T-helper 2 cell treated with Interferon-gamma antibody and Interleukin-4, amounts not matched to agents 5 μg/mL and 100 μg/mL, for 36 hours (primary cell): ENCODE results near the gene USP6NL.

Experiments
- DNase-seq: peaks from one replicate; pipeline ENCODE4 v3.0.0; 2021; ENCODE audit warnings: low spot score
- H3K27ac Mint-ChIP-seq: one replicate; pipeline ENCODE4 v1.8.0; 2021; ENCODE audit warnings: mild to moderate bottlenecking, mixed read lengths
- H3K27me3 Mint-ChIP-seq: one replicate; pipeline ENCODE4 v1.8.0; 2021; ENCODE audit warnings: low read depth, mixed read lengths
- H3K36me3 Mint-ChIP-seq: one replicate; pipeline ENCODE4 v1.8.0; 2021; ENCODE audit warnings: low read depth, mixed read lengths
- H3K4me1 Mint-ChIP-seq: one replicate; pipeline ENCODE4 v1.8.0; 2021; ENCODE audit warnings: low read depth, mixed read lengths
- H3K4me3 Mint-ChIP-seq: one replicate; pipeline ENCODE4 v1.8.0; 2022; ENCODE audit warnings: mild to moderate bottlenecking, moderate library complexity, mixed read lengths
- H3K9me3 Mint-ChIP-seq: one replicate; pipeline ENCODE4 v1.8.0; 2021; ENCODE audit warnings: mixed read lengths

Gene USP6NL

GRCh38 chr10:11516431-11516746 lies 95.1 kb downstream of the USP6NL start:
- no peak overlapping the region for H3K4me3 Mint-ChIP-seq
- H3K4me1 Mint-ChIP-seq = peaks cover 8% of the 10 kb centered on the region
- H3K27ac Mint-ChIP-seq = no peak overlapping the region
- no peaks in the 10 kb centered on the region for H3K9me3 Mint-ChIP-seq
- no peaks in the 10 kb centered on the region for H3K36me3 Mint-ChIP-seq
- peaks cover 32% of the 10 kb centered on the region for H3K27me3 Mint-ChIP-seq
- DNase-seq = no peak

- Mint-ChIP-seq H3K4me3 (no peak overlapping the region), H3K9me3 (no peaks in the 10 kb centered on the region), H3K36me3 (no peaks in the 10 kb centered on the region), H3K4me1 (peaks cover 8% of the 10 kb centered on the region), H3K27ac (no peak overlapping the region), H3K27me3 (peaks cover 34% of the 10 kb centered on the region)
- no peak for DNase-seq
Measured at GRCh38 chr10:11515596-11516430, 95.6 kb downstream of the USP6NL start.

- Mint-ChIP-seq H3K4me3 (no peak overlapping the region), H3K27me3 (peaks cover 30% of the 10 kb centered on the region), H3K36me3 (no peaks in the 10 kb centered on the region), H3K4me1 (peaks cover 8% of the 10 kb centered on the region), H3K9me3 (no peaks in the 10 kb centered on the region), H3K27ac (no peak overlapping the region)
- no peak for DNase-seq
Measured at GRCh38 chr10:11513727-11514126, 97.7 kb downstream of the USP6NL start.

- Mint-ChIP-seq H3K4me1 (peaks cover 8% of the 10 kb centered on the region), H3K36me3 (no peaks in the 10 kb centered on the region), H3K9me3 (no peaks in the 10 kb centered on the region), H3K4me3 (no peak overlapping the region), H3K27ac (no peak overlapping the region), H3K27me3 (peaks cover 31% of the 10 kb centered on the region)
- no peak for DNase-seq
Measured at GRCh38 chr10:11512596-11512995, 98.9 kb downstream of the USP6NL start.

GRCh38 chr10:11511321-11511720 lies 100.1 kb downstream of the USP6NL start:
- Mint-ChIP-seq H3K4me3 (no peak overlapping the region), H3K36me3 (no peaks in the 10 kb centered on the region), H3K27ac (no peak overlapping the region), H3K9me3 (no peaks in the 10 kb centered on the region), H3K4me1 (peaks cover 4% of the 10 kb centered on the region), H3K27me3 (peaks cover 27% of the 10 kb centered on the region)
- DNase-seq = no peak

- Mint-ChIP-seq H3K27ac (no peak overlapping the region), H3K9me3 (no peaks in the 10 kb centered on the region), H3K4me1 (peaks cover 4% of the 10 kb centered on the region), H3K4me3 (no peak overlapping the region), H3K36me3 (no peaks in the 10 kb centered on the region), H3K27me3 (peaks cover 29% of the 10 kb centered on the region)
- DNase-seq = no peak
Measured at GRCh38 chr10:11510736-11511135, 100.7 kb downstream of the USP6NL start.

- no peaks in the 10 kb centered on the region for H3K36me3 Mint-ChIP-seq
- H3K27ac Mint-ChIP-seq = no peak overlapping the region
- no peaks in the 10 kb centered on the region for H3K9me3 Mint-ChIP-seq
- no peak overlapping the region for H3K4me3 Mint-ChIP-seq
- peaks cover 30% of the 10 kb centered on the region for H3K27me3 Mint-ChIP-seq
- peaks cover under 1% of the 10 kb centered on the region for H3K4me1 Mint-ChIP-seq
- no peak for DNase-seq
Measured at GRCh38 chr10:11510281-11510680, 101.2 kb downstream of the USP6NL start.

- Mint-ChIP-seq H3K4me3 (no peak overlapping the region), H3K27me3 (peaks cover 31% of the 10 kb centered on the region), H3K4me1 (no peaks in the 10 kb centered on the region), H3K27ac (no peak overlapping the region), H3K9me3 (no peaks in the 10 kb centered on the region), H3K36me3 (no peaks in the 10 kb centered on the region)
- DNase-seq = no peak
Measured at GRCh38 chr10:11509036-11509435, 102.4 kb downstream of the USP6NL start.

- Mint-ChIP-seq H3K27me3 (peaks cover 24% of the 10 kb centered on the region), H3K9me3 (no peaks in the 10 kb centered on the region), H3K4me1 (no peaks in the 10 kb centered on the region), H3K36me3 (no peaks in the 10 kb centered on the region), H3K27ac (no peak overlapping the region), H3K4me3 (no peak overlapping the region)
- DNase-seq = no peak
Measured at GRCh38 chr10:11506247-11506789, 105.1 kb downstream of the USP6NL start.

- no peak overlapping the region for H3K4me3 Mint-ChIP-seq
- peaks cover 23% of the 10 kb centered on the region for H3K27me3 Mint-ChIP-seq
- DNase-seq = no peak
- H3K4me1 Mint-ChIP-seq = peaks cover under 1% of the 10 kb centered on the region
- H3K27ac Mint-ChIP-seq = no peak overlapping the region
- H3K9me3 Mint-ChIP-seq = no peaks in the 10 kb centered on the region
- no peaks in the 10 kb centered on the region for H3K36me3 Mint-ChIP-seq
Measured at GRCh38 chr10:11505639-11506038, 105.8 kb downstream of the USP6NL start.

GRCh38 chr10:11504566-11505285 lies 106.7 kb downstream of the USP6NL start:
- Mint-ChIP-seq H3K9me3 (no peaks in the 10 kb centered on the region), H3K27me3 (peaks cover 23% of the 10 kb centered on the region), H3K36me3 (no peaks in the 10 kb centered on the region), H3K27ac (no peak overlapping the region), H3K4me3 (no peak overlapping the region), H3K4me1 (peaks cover 6% of the 10 kb centered on the region)
- DNase-seq = no peak

GRCh38 chr10:11501600-11501999 lies 109.8 kb downstream of the USP6NL start:
- Mint-ChIP-seq H3K4me1 (peaks cover 10% of the 10 kb centered on the region), H3K27me3 (peaks cover 17% of the 10 kb centered on the region), H3K36me3 (no peaks in the 10 kb centered on the region), H3K9me3 (no peaks in the 10 kb centered on the region), H3K4me3 (no peak overlapping the region), H3K27ac (no peak overlapping the region)
- DNase-seq = no peak

- peak overlapping the region; percentile 16 for H3K4me3 Mint-ChIP-seq
- no peaks in the 10 kb centered on the region for H3K9me3 Mint-ChIP-seq
- no peak for DNase-seq
- H3K27me3 Mint-ChIP-seq = peaks cover 14% of the 10 kb centered on the region
- H3K27ac Mint-ChIP-seq = no peak overlapping the region
- no peaks in the 10 kb centered on the region for H3K36me3 Mint-ChIP-seq
- H3K4me1 Mint-ChIP-seq = peaks cover 10% of the 10 kb centered on the region
Measured at GRCh38 chr10:11499425-11500071, 111.9 kb downstream of the USP6NL start.

GRCh38 chr10:11498399-11498798 lies 113.1 kb downstream of the USP6NL start:
- Mint-ChIP-seq H3K27me3 (peaks cover 11% of the 10 kb centered on the region), H3K4me1 (peaks cover 10% of the 10 kb centered on the region), H3K9me3 (no peaks in the 10 kb centered on the region), H3K4me3 (no peak overlapping the region), H3K27ac (no peak overlapping the region), H3K36me3 (no peaks in the 10 kb centered on the region)
- no peak for DNase-seq
